ENCODE measurements around the gene CENPP.

Gene CENPP

GRCh38 chr9:92595930-92596329 lies 270.2 kb downstream of the CENPP start:
- H3F3A ChIP-seq (ENCODE audit: insufficient read depth, low read length), result no peaks in the 10 kb centered on the region
- H2AFZ ChIP-seq (ENCODE audit: low read length), result no peak overlapping the region
- DNase-seq, result no peak
- TF ChIP-seq EZH2 (optimal IDR thresholded peaks at IDR 0.05; ENCODE audit: low read depth, low read length), result no peak
- TF ChIP-seq, protein P1, sequence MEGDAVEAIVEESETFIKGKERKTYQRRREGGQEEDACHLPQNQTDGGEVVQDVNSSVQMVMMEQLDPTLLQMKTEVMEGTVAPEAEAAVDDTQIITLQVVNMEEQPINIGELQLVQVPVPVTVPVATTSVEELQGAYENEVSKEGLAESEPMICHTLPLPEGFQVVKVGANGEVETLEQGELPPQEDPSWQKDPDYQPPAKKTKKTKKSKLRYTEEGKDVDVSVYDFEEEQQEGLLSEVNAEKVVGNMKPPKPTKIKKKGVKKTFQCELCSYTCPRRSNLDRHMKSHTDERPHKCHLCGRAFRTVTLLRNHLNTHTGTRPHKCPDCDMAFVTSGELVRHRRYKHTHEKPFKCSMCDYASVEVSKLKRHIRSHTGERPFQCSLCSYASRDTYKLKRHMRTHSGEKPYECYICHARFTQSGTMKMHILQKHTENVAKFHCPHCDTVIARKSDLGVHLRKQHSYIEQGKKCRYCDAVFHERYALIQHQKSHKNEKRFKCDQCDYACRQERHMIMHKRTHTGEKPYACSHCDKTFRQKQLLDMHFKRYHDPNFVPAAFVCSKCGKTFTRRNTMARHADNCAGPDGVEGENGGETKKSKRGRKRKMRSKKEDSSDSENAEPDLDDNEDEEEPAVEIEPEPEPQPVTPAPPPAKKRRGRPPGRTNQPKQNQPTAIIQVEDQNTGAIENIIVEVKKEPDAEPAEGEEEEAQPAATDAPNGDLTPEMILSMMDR (IDR thresholded peaks at IDR 0.05; ENCODE audit: low read length), result no peak
- TF ChIP-seq EZH2phosphoT487 (IDR thresholded peaks at IDR 0.05; ENCODE audit: low read length), result no peak
- H3K27ac ChIP-seq (ENCODE audit: low read length), result no peak overlapping the region
- H3K9ac ChIP-seq (ENCODE audit: low read length), result no peak overlapping the region
- no peaks in the 10 kb centered on the region for H3K9me2 ChIP-seq (replicated peaks; ENCODE audit: insufficient read depth, low read length)
- H3K4me1 ChIP-seq (ENCODE audit: low read length), result no peaks in the 10 kb centered on the region
- H3K4me2 ChIP-seq (ENCODE audit: low read depth, low read length), result no peak overlapping the region
- H3K27me3 ChIP-seq (replicated peaks; ENCODE audit: insufficient read depth, low read length), result no peaks in the 10 kb centered on the region
- H3K36me3 ChIP-seq (replicated peaks; ENCODE audit: insufficient read depth, low read length), result no peaks in the 10 kb centered on the region
- no peaks in the 10 kb centered on the region for H3K9me3 ChIP-seq (replicated peaks; ENCODE audit: insufficient read depth, low read length)
- H4K20me1 ChIP-seq (ENCODE audit: insufficient read depth, low read length), result no peaks in the 10 kb centered on the region
- H3K4me3 ChIP-seq (ENCODE audit: low read length), result no peak overlapping the region
- no peaks in the 10 kb centered on the region for H3K79me2 ChIP-seq (ENCODE audit: low read length)

- Histone ChIP-seq H3K4me1 (ENCODE audit: low read length) (no peaks in the 10 kb centered on the region), H3K36me3 (replicated peaks; ENCODE audit: insufficient read depth, low read length) (no peaks in the 10 kb centered on the region), H3K4me3 (ENCODE audit: low read length) (no peak overlapping the region), H3F3A (ENCODE audit: insufficient read depth, low read length) (no peaks in the 10 kb centered on the region), H3K27me3 (replicated peaks; ENCODE audit: insufficient read depth, low read length) (no peaks in the 10 kb centered on the region), H2AFZ (ENCODE audit: low read length) (no peak overlapping the region), H3K9me2 (replicated peaks; ENCODE audit: insufficient read depth, low read length) (no peaks in the 10 kb centered on the region), H3K4me2 (ENCODE audit: low read depth, low read length) (no peak overlapping the region), H3K79me2 (ENCODE audit: low read length) (no peaks in the 10 kb centered on the region), H4K20me1 (ENCODE audit: insufficient read depth, low read length) (no peaks in the 10 kb centered on the region), H3K9ac (ENCODE audit: low read length) (no peak overlapping the region), H3K9me3 (replicated peaks; ENCODE audit: insufficient read depth, low read length) (no peaks in the 10 kb centered on the region), H3K27ac (ENCODE audit: low read length) (no peak overlapping the region)
- DNase-seq, result no peak
- TF ChIP-seq, protein P1 (IDR thresholded peaks at IDR 0.05; ENCODE audit: low read length), result no peak
- TF ChIP-seq EZH2phosphoT487 (IDR thresholded peaks at IDR 0.05; ENCODE audit: low read length) (no peak), EZH2 (optimal IDR thresholded peaks at IDR 0.05; ENCODE audit: low read depth, low read length) (no peak)
Observed at GRCh38 chr9:92598382-92598781, 272.6 kb downstream of the CENPP start.

- TF ChIP-seq, protein P1 (IDR thresholded peaks at IDR 0.05; ENCODE audit: low read length), result no peak
- no peak for TF ChIP-seq EZH2phosphoT487 (IDR thresholded peaks at IDR 0.05; ENCODE audit: low read length)
- no peak for TF ChIP-seq EZH2 (optimal IDR thresholded peaks at IDR 0.05; ENCODE audit: low read depth, low read length)
- H3K9ac ChIP-seq (ENCODE audit: low read length), result no peak overlapping the region
- H3F3A ChIP-seq (ENCODE audit: insufficient read depth, low read length), result no peaks in the 10 kb centered on the region
- no peaks in the 10 kb centered on the region for H3K9me2 ChIP-seq (replicated peaks; ENCODE audit: insufficient read depth, low read length)
- H3K4me1 ChIP-seq (ENCODE audit: low read length), result peaks cover 2% of the 10 kb centered on the region; the same call in 1 of the 2 replicates
- H3K79me2 ChIP-seq (ENCODE audit: low read length), result no peaks in the 10 kb centered on the region
- no peak overlapping the region for H3K4me3 ChIP-seq (ENCODE audit: low read length)
- no peaks in the 10 kb centered on the region for H3K36me3 ChIP-seq (replicated peaks; ENCODE audit: insufficient read depth, low read length)
- DNase-seq, result no peak
- no peaks in the 10 kb centered on the region for H3K9me3 ChIP-seq (replicated peaks; ENCODE audit: insufficient read depth, low read length)
- H4K20me1 ChIP-seq (ENCODE audit: insufficient read depth, low read length), result no peaks in the 10 kb centered on the region
- no peak overlapping the region for H2AFZ ChIP-seq (ENCODE audit: low read length)
- H3K27me3 ChIP-seq (replicated peaks; ENCODE audit: insufficient read depth, low read length), result no peaks in the 10 kb centered on the region
- no peak overlapping the region for H3K27ac ChIP-seq (ENCODE audit: low read length)
- H3K4me2 ChIP-seq (ENCODE audit: low read depth, low read length), result no peak overlapping the region
Observed at GRCh38 chr9:92599938-92600461, 274.2 kb downstream of the CENPP start.

All from MM.1S (cell line).